ENCODE measurements around the gene HOXA4.

The HOXA4 gene
- 0 to 0.13 (median 0.02) reads per million in 18 experiments for total RNA-seq

DNA sequence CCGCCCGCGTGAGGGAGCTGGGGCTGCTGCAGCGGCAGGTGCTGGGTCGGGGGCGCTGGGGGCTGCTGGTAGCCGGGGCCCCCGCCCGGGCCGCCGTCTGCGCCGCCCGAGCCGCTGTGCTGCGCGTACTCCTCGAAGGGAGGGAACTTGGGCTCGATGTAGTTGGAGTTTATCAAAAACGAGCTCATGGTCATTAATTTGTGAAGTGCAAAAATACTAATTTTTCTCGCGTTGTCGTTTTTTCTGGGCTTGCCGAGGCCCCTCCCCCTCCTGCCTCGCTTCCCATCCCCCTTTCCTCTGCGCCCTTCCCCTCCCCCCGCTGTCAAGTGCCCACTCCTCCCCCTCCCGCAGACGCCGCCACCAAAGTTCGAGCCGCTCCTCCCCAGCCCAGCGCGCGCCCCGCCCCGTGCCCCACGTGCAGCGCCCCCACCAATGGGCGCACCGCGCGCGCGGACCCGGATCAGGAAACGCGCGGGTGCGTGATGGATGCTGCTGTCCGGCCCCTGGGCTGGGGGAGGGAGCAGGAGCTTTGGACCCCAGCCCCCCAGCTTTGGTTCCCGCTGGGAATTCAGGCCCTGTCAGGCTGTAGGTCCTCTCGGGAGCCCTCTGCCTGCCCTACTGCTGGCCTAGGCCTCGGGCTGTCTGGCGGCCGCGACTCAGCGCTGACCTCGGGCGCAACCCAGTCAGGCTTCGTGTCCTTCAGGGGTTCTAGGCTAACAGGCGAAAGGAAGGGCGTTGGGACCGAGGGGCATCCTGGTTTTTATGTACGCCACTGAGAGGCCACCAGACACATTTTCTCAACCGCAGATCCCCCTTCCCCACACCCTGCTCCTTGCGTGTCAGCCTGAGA lies at the start of gene HOXA4:
Gene HOXA4, minus strand, starts transcription at position 218 of the 850 bp plus-strand sequence. Its CDS starts 24 bp downstream, at position 194.
- DNase-seq: peak; percentile 81 to 82

- DNase-seq: peak; percentile 67 to 69
Measured at GRCh38 chr7:27179503-27180430, 49.2 kb upstream of the HOXA4 start.

GRCh38 chr7:27179030-27179429 lies 48.5 kb upstream of the HOXA4 start:
- no peak for DNase-seq

DNA sequence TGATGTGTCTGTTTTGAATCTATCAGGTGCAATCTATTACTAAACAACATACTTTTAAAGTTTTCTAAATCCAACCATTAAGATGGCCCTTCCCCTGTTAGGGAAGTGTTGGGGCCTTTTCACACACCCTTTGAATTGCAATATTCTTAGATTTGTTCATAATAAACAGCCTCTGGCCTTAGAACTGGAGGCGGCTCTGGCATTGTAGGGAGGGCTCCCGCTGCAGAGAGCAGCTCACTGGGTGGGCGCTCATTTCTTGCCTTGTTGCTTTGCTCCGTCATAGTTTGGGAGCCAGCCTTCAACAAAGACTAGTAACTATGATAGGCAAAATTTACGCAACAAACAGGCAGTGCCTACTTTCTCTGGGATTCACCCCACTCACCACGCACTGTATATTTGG lies 47.8 kb upstream of the HOXA4 start:
- DNase-seq: no peak

DNA sequence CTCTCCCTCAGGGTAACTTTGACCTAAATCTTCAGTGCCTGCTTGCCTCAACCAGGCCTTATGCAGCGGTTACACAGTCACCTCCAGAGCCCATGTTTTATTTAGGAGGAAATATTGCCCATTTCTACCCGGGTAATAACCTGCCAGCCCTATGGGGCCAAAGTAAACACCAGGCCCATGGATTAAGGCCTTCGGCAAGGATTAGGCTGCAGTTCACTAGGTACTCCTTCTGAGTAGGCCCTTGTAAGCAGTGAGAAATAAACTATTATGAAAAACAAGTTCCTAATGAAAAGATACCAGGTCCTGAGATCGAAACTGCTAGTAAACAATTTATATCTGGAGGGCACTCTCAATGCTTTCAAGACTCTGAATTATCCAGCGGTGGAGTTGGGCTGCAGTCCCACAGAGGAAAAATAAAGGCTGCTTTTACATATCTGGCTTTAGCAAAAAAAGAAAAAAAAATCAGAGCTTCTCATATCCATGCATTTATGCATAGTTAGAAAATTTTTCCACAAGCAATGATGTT lies 47.3 kb upstream of the HOXA4 start:
- no peak for DNase-seq

DNA sequence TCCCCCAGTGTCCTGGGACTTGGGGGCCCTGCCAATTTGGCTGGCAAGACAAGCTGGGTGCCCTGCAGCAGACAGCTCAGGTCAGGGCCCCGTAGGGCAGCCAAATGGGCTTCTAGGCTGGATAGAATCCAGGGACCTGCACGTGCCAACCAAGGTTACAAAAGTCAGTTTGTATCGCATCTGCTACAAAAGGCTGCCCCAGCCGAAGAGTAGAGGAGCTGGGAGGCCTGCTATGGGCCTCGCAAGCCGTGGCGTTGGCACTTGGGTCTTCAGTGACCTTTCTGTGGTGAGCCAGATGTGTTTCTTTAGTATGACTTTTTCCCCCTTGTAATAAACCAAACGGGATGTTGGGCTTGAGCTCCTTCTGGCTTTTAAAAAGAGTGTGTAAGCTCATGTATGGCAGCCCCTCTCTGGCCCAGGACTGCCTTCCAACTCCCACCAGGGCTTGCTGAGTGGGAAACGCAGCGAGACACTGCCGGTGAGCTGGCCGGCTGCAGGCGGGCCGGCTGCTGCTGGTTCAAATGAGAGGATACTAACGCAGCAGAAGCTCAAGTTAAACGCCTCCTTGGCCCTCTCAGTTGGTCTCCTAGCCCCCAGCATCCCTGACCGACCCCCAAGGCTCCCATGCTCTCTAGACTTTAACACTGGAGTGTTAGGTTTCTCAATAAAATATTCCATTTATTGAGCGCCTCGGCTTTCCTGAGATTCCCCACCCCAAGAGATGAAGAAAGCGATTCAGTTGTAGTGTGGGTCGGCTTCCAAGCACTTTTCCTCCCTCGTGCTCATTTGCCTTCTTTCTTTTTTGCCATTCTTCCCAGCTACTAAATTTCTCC lies 46.6 kb upstream of the HOXA4 start:
- DNase-seq: no peak

DNA sequence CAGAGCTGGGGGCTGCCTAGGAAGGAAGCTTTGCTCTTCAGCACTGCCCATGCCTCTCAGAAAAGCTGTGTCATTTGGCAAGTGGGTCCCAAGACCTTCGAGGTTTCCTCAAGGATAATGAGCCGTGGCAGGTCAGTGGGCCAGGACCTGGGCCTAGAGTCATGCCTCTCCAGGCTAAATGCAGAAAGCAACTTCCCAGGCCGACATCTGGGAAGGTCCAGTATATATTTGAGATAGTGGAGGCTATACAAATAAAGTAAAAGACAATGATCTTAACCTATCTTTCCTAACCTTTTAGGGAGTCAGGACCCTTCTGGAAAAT lies 45.9 kb upstream of the HOXA4 start:
- DNase-seq: no peak

GRCh38 chr7:27175626-27176523 lies 45.3 kb upstream of the HOXA4 start:
- DNase-seq: no peak

DNA sequence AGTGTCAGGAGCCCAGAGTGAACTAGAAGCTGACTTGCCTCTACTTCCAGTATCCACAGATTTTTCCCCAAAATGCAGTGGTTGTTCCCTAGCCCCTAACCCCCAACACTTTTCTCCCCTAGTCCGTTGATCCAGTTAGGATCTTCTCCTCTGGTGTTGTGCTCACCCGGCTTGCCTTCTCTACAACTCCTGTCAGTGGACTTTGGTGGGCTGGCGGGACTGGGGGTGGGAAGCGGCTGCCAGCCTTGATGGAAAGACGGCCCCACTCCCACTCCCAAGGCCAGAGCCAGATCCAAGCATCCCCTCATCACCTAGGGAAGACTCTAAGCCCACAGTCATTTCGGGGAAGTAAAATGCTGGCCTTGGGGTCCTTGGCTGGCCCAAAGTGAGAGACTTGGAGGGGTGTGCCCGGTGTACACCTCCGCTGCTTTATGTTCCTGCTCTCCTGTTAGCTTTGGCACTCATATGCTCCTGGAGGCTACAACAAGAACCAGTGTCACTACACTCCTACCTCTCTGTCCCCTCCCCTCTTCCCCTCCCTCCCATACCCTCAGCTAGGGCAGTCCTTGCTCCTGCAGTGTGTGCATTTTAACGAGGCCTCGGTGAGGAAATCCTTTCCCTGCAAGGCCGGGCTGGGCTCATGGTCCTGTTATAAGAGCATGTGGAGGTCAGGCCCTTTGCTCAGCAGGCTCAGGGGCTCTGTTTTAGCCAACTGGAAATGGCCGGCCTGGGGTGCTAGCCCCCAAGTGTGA lies 44.5 kb upstream of the HOXA4 start:
- no peak for DNase-seq

DNA sequence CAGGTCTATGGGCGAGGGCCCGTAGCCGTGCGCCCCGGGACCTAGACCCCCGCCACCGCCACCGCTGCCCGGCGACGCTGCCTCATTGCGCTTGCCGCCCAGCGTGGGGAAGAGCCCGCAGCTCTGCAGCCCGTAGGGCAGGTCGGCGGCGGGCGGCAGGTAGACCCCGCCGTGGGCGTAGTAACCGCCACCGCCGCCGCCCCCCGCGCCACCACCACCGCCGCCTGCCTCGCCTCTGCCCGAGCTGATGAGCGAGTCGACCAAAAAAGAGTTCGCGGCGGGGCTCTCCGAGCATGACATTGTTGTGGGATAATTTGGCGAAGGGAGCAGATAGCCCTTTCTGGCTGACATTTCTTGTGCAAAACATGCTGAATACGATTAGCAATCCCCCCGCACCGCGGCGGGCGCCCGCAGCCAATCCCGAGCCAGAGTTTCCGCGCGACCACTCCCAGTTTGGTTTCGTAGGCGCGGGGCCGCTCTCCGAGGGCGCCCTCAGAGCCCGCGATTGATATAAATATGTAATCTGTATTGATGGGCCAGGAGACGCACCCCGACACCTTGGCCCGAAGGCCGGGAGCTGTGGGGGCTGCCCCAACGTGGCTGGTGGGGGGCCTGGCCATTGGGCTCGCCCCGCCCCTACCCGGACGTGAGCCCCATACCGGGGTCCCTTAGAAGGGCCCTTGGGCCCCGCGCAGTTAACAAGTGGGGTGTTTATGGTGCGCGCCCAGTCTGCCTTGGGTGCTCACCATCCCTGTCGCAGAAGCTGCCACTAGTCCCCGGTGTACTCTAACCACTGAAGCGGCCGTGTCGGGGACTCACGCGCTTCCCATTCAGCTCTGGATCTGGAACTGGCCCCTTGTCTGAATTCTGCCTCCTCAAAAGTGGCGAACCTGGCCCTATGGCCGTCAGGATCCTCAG lies 43.7 kb upstream of the HOXA4 start, which contains the start of gene HOXA10:
Gene HOXA10, minus strand, starts transcription at position 365 of the 918 bp plus-strand sequence. Its CDS starts 14 bp downstream, at position 351.
- DNase-seq: no peak

- peak; percentile 51 to 58 for DNase-seq
Measured at GRCh38 chr7:27173511-27173955, 43.0 kb upstream of the HOXA4 start.

- no peak for DNase-seq
Measured at GRCh38 chr7:27172823-27173510, 42.4 kb upstream of the HOXA4 start.

- no peak for DNase-seq
Measured at GRCh38 chr7:27172315-27172774, 41.8 kb upstream of the HOXA4 start.

GRCh38 chr7:27171637-27172314 lies 41.2 kb upstream of the HOXA4 start:
- no peak for DNase-seq

- no peak for DNase-seq
Measured at GRCh38 chr7:27171325-27171636, 40.7 kb upstream of the HOXA4 start.

DNA sequence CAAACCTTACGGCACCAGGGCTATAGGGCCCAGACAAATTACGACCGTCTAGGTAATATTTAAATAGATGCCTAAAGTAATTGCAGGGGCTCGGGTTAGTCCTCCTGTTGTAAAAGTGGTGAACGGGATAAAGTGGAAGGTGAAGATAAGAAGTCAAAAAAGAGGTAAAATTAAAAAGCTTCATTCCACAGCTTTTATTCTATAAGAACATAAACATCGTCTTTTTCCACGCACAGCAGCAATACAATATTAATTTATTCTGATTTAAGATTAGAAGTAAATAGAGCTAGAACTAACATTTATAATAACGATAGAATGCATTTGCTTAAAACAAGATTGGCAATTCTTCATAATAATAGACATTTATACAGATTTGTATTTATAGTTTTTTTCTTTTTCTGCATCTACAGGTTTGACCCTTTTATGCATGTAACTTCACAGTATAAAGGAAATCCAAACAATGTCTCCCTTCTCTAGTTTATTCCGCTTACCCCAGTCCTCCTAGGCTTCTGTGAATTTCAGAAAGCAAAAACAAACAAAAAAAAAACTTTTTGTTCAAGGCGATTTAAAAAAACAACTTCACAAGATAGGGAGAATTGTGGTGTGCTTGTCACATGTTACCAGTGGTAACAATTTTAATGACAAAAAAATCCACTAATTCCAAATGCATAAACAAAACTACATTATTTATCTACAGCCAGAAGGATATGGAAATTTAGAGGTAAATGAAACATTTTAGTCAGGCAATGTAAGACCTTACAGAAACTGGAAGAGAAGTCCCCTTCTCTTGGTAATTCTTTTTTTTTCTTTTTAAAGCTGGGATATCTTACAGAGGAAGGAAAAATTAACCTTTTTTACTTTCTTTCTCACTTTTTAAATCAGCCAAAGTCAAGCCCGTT lies 40.1 kb upstream of the HOXA4 start:
- DNase-seq: no peak
